Peyer's patch (tissue), 4 donors: ENCODE measurements around the gene SDHAF1.

Source experiments
- CTCF ChIP-seq, 6 experiments: fragments of 450-650 bp in 4 of 6; fragments of 200-600 bp in 2 of 6; sonication (generic) in 1 of 6; IDR thresholded peaks; one replicate each; pipeline ENCODE4 v1.5.1; 2017 to 2019; ENCODE audit warnings: antibody characterized with exemption in 6 of 6, mild to moderate bottlenecking in 3 of 6, moderate library complexity in 1 of 6
- POLR2A ChIP-seq, 2 donors: fragments of 450-650 bp; IDR thresholded peaks; one replicate each; pipeline ENCODE4 v1.5.1; 2017; ENCODE audit warnings: antibody characterized with exemption in 2 of 2, mild to moderate bottlenecking in 2 of 2, moderate library complexity in 2 of 2

GRCh38 chr19:35983177-35983576, 11.8 kb upstream of the SDHAF1 start:
- no peak for TF ChIP-seq POLR2A (IDR thresholded peaks at IDR 0.05)
- no peak for TF ChIP-seq CTCF (IDR thresholded peaks at IDR 0.05)
